ENCODE measurements around the gene TMCC1. TPM values are rescaled to one million over a fixed set of nuclear protein-coding genes. Genes with fewer than 3 reads are reported as not detected.
"Not testable (repeated sequence)": the region's sequence is repeated elsewhere in the genome, so short reads cannot be mapped to it uniquely, and the experiment has no call there.

TMCC1 gene
- polyA plus RNA-seq, 6 donors from 2014 or later: 4.0 to 7.4 (median 5.7) TPM

DNA sequence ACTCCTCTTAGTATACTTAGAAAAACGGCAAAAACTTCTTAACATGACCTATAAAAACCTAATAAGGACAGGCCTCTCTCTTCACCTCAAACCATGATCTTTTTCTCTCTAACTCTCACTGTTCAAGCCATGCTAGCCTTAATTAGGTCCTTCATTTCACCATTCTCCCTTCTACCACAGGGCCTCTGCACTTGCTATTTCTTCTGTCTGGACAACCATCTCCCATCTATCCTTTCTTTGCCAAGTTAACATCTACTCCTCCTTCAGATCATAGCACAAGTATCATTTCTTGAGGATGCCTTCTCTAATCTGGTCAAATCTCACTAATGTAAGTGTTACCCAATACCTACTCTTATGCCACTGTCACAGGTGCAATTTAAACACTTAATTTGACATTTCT is 39.1 kb downstream of the TMCC1 start:
- Mint-ChIP-seq H3K27ac (peak overlapping the region in 2 of 6 donors; percentile 3 to 20), H3K36me3 (peaks cover 0 to 10% of the 10 kb centered on the region in 2 donors), H3K4me3 (no peak overlapping the region)

DNA sequence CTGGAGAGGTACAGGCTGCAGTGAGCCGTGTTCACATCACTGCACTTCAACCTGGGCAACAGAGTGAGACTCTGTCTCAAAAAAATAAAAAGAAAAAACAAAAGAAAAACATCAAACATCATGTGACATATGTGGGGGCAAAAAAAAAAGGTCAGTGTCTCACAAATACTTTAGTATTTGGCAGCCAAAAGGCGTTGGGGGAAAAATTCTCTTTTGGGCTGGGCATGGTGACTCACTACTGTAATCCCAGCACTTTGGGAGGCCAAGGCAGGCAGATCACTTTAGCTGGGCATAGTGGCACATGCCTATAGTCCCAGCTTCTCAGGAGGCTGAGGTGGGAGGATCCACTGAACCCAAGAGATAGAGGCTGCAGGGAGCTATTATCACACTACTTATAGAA is 47.6 kb downstream of the TMCC1 start:
- DNase-seq (no peak), ATAC-seq (ENCODE audit: low read depth in 2 of 2) (no peak)
- H3K9me3 Mint-ChIP-seq: peaks cover 0 to 9% (median 6%) of the 10 kb centered on the region in 7 donors
- peaks cover 9 to 16% (median 11%) of the 10 kb centered on the region in 3 donors for H3K4me1 Mint-ChIP-seq
- no peak overlapping the region for H3K4me3 Mint-ChIP-seq
- H3K36me3 Mint-ChIP-seq: peaks cover 10 to 21% of the 10 kb centered on the region in 2 donors
- no peaks in the 10 kb centered on the region for H3K27me3 Mint-ChIP-seq
- peak overlapping the region in 2 of 6 donors; percentile 4 to 23 for H3K27ac Mint-ChIP-seq

More for the DNA sequence above, 39.1 kb downstream of the TMCC1 start:
- DNase-seq (no peak), ATAC-seq (ENCODE audit: low read depth in 2 of 2) (no peak)
- Mint-ChIP-seq H3K27me3 (no peaks in the 10 kb centered on the region), H3K9me3 (peaks cover 0 to 6% (median 0%) of the 10 kb centered on the region in 7 donors), H3K4me1 (peaks cover 12 to 14% (median 13%) of the 10 kb centered on the region in 3 donors)

GRCh38 chr3:129840707-129841360 is 52.7 kb downstream of the TMCC1 start:
- peaks cover 4 to 24% (median 13%) of the 10 kb centered on the region in 3 donors for H3K4me1 Mint-ChIP-seq
- ATAC-seq (ENCODE audit: low read depth in 2 of 2) (no peak), DNase-seq (no peak)
- H3K27me3 Mint-ChIP-seq: no peaks in the 10 kb centered on the region
- peaks cover 8 to 15% of the 10 kb centered on the region in 2 donors for H3K36me3 Mint-ChIP-seq
- H3K27ac Mint-ChIP-seq: peak overlapping the region in 3 of 6 donors; percentile 7 to 40 (median 30)
- H3K4me3 Mint-ChIP-seq: no peak overlapping the region
- H3K9me3 Mint-ChIP-seq: peaks cover 0 to 9% (median 3%) of the 10 kb centered on the region in 7 donors

- ATAC-seq (ENCODE audit: low read depth in 2 of 2): no peak
- Mint-ChIP-seq H3K27ac (no peak overlapping the region), H3K36me3 (peaks cover 0 to 15% of the 10 kb centered on the region in 2 donors), H3K4me1 (peaks cover 0 to 20% (median 12%) of the 10 kb centered on the region in 3 donors), H3K9me3 (peaks cover 0 to 4% (median 0%) of the 10 kb centered on the region in 7 donors), H3K27me3 (no peaks in the 10 kb centered on the region), H3K4me3 (no peak overlapping the region)
- DNase-seq: no peak
These were observed 55.4 kb downstream of the TMCC1 start for GRCh38 chr3:129838086-129838485.

DNA sequence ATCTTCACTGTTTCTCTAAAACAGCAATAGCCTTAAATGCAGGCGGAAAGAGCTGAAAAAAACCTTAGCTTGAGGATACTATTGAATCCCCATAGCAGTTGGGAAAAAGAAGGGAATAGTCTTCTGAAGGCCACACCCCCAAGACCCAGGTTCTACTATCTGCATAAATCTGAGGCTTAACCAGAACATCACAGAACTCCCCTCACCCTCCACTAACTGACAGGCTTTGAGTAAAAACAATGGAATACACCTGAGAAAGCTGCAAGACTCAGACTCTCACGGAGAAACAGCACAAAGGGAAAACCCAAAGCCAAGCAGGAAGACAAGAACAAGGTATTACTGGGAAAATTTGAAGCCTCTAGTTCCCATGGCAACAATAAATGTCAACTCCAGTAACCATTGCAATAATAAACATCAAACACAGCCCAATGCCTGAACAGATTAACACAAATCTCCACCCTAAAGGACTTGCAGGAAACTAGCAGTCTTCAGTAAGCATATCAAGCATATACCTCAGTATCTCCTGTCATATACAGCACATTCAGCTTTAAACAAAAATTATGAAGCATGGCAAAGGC is 56.4 kb downstream of the TMCC1 start:
- no peak for ATAC-seq (ENCODE audit: low read depth in 2 of 2)
- Mint-ChIP-seq H3K4me1 (peaks cover 0 to 20% (median 12%) of the 10 kb centered on the region in 3 donors), H3K4me3 (no peak overlapping the region), H3K27me3 (no peaks in the 10 kb centered on the region), H3K9me3 (no peaks in the 10 kb centered on the region), H3K27ac (no peak overlapping the region), H3K36me3 (peaks cover 0 to 15% of the 10 kb centered on the region in 2 donors)
- no peak for DNase-seq

DNA sequence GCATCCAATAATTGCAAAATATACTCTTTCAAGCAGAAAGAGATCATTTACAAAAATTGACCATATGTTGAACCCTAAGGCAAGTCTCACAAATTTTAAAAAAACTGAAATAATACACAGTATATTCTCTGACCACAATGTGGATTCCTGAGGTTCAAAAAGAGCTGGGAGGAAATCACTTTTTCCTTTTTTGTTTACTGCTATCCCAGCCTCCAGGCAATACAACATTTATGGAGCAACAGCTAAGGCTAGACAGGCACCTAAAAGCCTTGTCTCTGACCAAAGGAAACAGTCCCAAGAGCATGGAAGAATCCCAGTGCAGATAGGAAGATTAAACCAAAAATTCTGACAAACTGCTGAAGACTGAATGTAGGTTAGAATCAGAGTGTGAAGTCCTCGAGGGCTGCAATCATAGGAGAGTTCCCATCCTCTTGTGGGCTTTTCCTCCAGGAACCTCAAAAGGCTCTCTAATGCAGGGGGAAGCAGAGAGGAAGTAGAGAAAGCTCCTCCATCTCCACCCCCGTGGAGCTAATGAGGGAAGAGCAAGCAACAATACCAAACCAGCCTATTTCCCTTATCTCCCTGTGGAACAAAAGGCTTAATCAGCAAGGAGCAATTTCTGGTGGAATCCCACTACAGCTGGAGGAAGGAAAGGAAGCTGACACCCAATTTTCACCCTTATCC is 57.0 kb downstream of the TMCC1 start:
- Mint-ChIP-seq H3K27me3 (no peaks in the 10 kb centered on the region), H3K27ac (peak overlapping the region in 1 of 6 donors; percentile 38), H3K36me3 (peaks cover 0 to 15% of the 10 kb centered on the region in 2 donors), H3K4me3 (peak overlapping the region in 1 of 8 donors; percentile 18), H3K4me1 (peaks cover 0 to 20% (median 12%) of the 10 kb centered on the region in 3 donors), H3K9me3 (no peaks in the 10 kb centered on the region)
- DNase-seq (no peak), ATAC-seq (ENCODE audit: low read depth in 2 of 2) (no peak)

DNA sequence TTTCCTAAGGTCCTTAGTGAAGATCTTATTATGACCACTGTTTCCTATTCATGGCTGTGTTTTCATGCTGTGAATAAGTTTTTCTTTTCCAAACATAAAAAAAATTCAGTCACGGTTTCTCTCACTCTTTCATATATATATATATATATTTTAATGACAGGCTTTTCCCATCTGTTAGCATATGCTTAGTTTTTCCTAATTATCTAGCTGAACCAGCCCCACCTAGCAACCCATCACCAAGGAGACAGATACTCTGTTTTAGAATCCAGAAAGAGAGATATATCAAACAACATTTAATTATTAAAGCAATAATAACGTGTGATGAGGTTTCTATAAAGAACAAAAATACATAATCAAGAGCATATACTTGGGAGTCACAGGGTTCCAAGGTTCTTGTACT is 58.3 kb downstream of the TMCC1 start:
- Mint-ChIP-seq H3K27me3 (no peaks in the 10 kb centered on the region), H3K4me1 (peaks cover 0 to 20% (median 12%) of the 10 kb centered on the region in 3 donors)
- no peak for ATAC-seq (ENCODE audit: low read depth in 2 of 2)

GRCh38 chr3:129834580-129834979 is 58.9 kb downstream of the TMCC1 start:
- DNase-seq (no peak), ATAC-seq (ENCODE audit: low read depth in 2 of 2) (no peak)
- Mint-ChIP-seq H3K4me1 (peaks cover 0 to 20% (median 12%) of the 10 kb centered on the region in 3 donors), H3K4me3 (no peak overlapping the region), H3K27ac (no peak overlapping the region), H3K27me3 (no peaks in the 10 kb centered on the region), H3K9me3 (no peaks in the 10 kb centered on the region), H3K36me3 (peaks cover 0 to 8% of the 10 kb centered on the region in 2 donors)

More for the DNA sequence above, 58.3 kb downstream of the TMCC1 start:
- Mint-ChIP-seq H3K36me3 (peaks cover 0 to 8% of the 10 kb centered on the region in 2 donors), H3K9me3 (no peaks in the 10 kb centered on the region), H3K27ac (peak overlapping the region in 1 of 6 donors; percentile 59), H3K4me3 (no peak overlapping the region)
- DNase-seq: no peak

- not testable (repeated sequence) for H3K9me3 Mint-ChIP-seq; H3K27me3 Mint-ChIP-seq; H3K36me3 Mint-ChIP-seq; DNase-seq; ATAC-seq (ENCODE audit: low read depth in 2 of 2)
- Mint-ChIP-seq H3K4me1 (peaks cover 16 to 26% (median 17%) of the 10 kb centered on the region in 3 donors), H3K4me3 (peak overlapping the region in 1 of 8 donors; percentile 70), H3K27ac (peak overlapping the region in 1 of 6 donors; percentile 71)
These were observed 61.6 kb downstream of the TMCC1 start for GRCh38 chr3:129831942-129832341.

GRCh38 chr3:129831503-129831902 is 62.0 kb downstream of the TMCC1 start:
- DNase-seq: no peak
- Mint-ChIP-seq H3K4me1 (peaks cover 14 to 26% (median 16%) of the 10 kb centered on the region in 3 donors), H3K36me3 (peaks cover 0 to 4% of the 10 kb centered on the region in 2 donors), H3K27me3 (no peaks in the 10 kb centered on the region), H3K4me3 (no peak overlapping the region), H3K9me3 (no peaks in the 10 kb centered on the region), H3K27ac (no peak overlapping the region)
- ATAC-seq (ENCODE audit: low read depth in 2 of 2): no peak

DNA sequence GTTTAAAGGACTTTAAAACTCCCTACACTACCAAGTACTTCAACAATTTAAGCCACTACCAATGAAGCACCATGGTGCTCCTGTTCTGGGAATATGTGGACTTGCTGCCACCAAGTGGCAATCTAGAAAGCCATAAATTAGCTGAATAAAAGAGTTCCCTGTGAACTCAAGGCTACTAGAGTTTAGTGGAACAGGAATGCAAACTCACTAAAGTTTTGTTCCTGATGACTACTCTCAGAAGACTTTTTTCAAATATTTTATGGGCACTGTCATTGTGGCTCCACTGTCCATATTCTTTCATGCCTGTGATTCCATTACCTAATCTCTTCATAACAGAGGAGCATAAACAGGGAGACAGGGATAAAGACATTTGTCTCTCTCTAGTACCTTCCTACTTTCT is 63.9 kb downstream of the TMCC1 start:
- Mint-ChIP-seq H3K27me3 (no peaks in the 10 kb centered on the region), H3K4me1 (peaks cover 13 to 27% (median 26%) of the 10 kb centered on the region in 3 donors), H3K9me3 (no peaks in the 10 kb centered on the region), H3K36me3 (no peaks in the 10 kb centered on the region), H3K4me3 (no peak overlapping the region), H3K27ac (no peak overlapping the region)
- DNase-seq: peak; percentile 9
- ATAC-seq (ENCODE audit: low read depth in 2 of 2): peak; percentile 29 to 35

- ATAC-seq (ENCODE audit: low read depth in 2 of 2): peak; percentile 94 to 95
- H3K27me3 Mint-ChIP-seq: no peaks in the 10 kb centered on the region
- peak overlapping the region in 4 of 8 donors; percentile 10 to 70 (median 52) for H3K4me3 Mint-ChIP-seq
These were observed 65.7 kb downstream of the TMCC1 start for GRCh38 chr3:129827765-129828164.

GRCh38 chr3:129824926-129825541 is 68.5 kb downstream of the TMCC1 start:
- ATAC-seq (ENCODE audit: low read depth in 2 of 2): peak; percentile 29 to 56
- no peak overlapping the region for H3K4me3 Mint-ChIP-seq
- H3K36me3 Mint-ChIP-seq: no peaks in the 10 kb centered on the region

More at GRCh38 chr3:129827765-129828164, 65.7 kb downstream of the TMCC1 start:
- H3K27ac Mint-ChIP-seq: peak overlapping the region in 5 of 6 donors; percentile 3 to 90 (median 60)
- DNase-seq: peak; percentile 41
- no peaks in the 10 kb centered on the region for H3K9me3 Mint-ChIP-seq
- H3K36me3 Mint-ChIP-seq: no peaks in the 10 kb centered on the region
- H3K4me1 Mint-ChIP-seq: peaks cover 13 to 35% (median 23%) of the 10 kb centered on the region in 3 donors

More at GRCh38 chr3:129824926-129825541, 68.5 kb downstream of the TMCC1 start:
- Mint-ChIP-seq H3K4me1 (peaks cover 13 to 35% (median 28%) of the 10 kb centered on the region in 3 donors), H3K27ac (peak overlapping the region in 4 of 6 donors; percentile 5 to 75 (median 43)), H3K9me3 (no peaks in the 10 kb centered on the region), H3K27me3 (no peaks in the 10 kb centered on the region)
- peak; percentile 51 for DNase-seq
